Activated CD4-positive, alpha-beta T cell treated with anti-CD3 and anti-CD28 coated beads for 36 hours (primary cell): ENCODE measurements around the gene NDUFV3. TPM values are rescaled to one million over a fixed set of nuclear protein-coding genes. Genes with fewer than 3 reads are reported as not detected.
"Not testable (repeated sequence)": the region's sequence is repeated elsewhere in the genome, so short reads cannot be mapped to it uniquely, and the experiment has no call there.

ENCODE experiments used
- ATAC-seq: fragments of 200-7000 bp; cut with Tn5 transposase; one replicate; pipeline ENCODE4 v1.10.0; 2021; ENCODE audit warnings: mild to moderate bottlenecking, moderate library complexity
- CTCF ChIA-PET: fragments of 350-600 bp; sonication (Branson Sonifier 250); formaldehyde crosslinking; loops from one replicate; lab custom pipeline; 2021; ENCODE audit warnings: antibody characterized with exemption; lab: Charles Lee
- POLR2A ChIA-PET: fragments of 350-600 bp; sonication (Branson Sonifier 250); formaldehyde crosslinking; loops from one replicate; lab custom pipeline; 2021; ENCODE audit warnings: antibody characterized with exemption, inconsistent platforms; lab: Charles Lee
- DNase-seq: peaks from one replicate; pipeline ENCODE4 v3.0.0-alpha.2; 2020
- H3K27ac Mint-ChIP-seq: one replicate; pipeline ENCODE4 v1.8.0; 2021; ENCODE audit warnings: mixed read lengths
- H3K27me3 Mint-ChIP-seq: one replicate; pipeline ENCODE4 v1.8.0; 2021; ENCODE audit warnings: mixed read lengths
- H3K36me3 Mint-ChIP-seq: one replicate; pipeline ENCODE4 v1.8.0; 2021; ENCODE audit warnings: low read depth, mixed read lengths
- H3K4me1 Mint-ChIP-seq: one replicate; pipeline ENCODE4 v1.8.0; 2021; ENCODE audit warnings: mixed read lengths
- H3K4me3 Mint-ChIP-seq: one replicate; pipeline ENCODE4 v1.8.0; 2021; ENCODE audit warnings: mild to moderate bottlenecking, moderate library complexity, mixed read lengths
- H3K9me3 Mint-ChIP-seq: one replicate; pipeline ENCODE4 v1.8.0; 2021; ENCODE audit warnings: low read depth, mixed read lengths
- intact Hi-C, 2 experiments: fragments of 100-400 bp; cut with DNase I in 1 of 2; cut with micrococcal nuclease in 1 of 2; formaldehyde crosslinking; loops; one replicate each; pipeline versions ENCODE4 v1.14.2 to v1.15.1; 2022 to 2024; cut with DNase I, micrococcal nuclease
- total RNA-seq, 2 experiments: library from RNA; stranded (reverse); gene quantifications; one replicate each; pipeline ENCODE4 v1.2.3, GENCODE V29; 2021

NDUFV3 gene
- total RNA-seq, 2 experiments from 2014 or later: 24.6 to 31.8 TPM

- H3K4me3 Mint-ChIP-seq: no peak overlapping the region
- ATAC-seq: no peak
- H3K36me3 Mint-ChIP-seq: peaks cover 28% of the 10 kb centered on the region
- no peaks in the 10 kb centered on the region for H3K27me3 Mint-ChIP-seq
- H3K27ac Mint-ChIP-seq: no peak overlapping the region
- no peaks in the 10 kb centered on the region for H3K9me3 Mint-ChIP-seq
- ChIA-PET POLR2A (no interaction called here), CTCF (no interaction called here)
- no peak for DNase-seq
- no peaks in the 10 kb centered on the region for H3K4me1 Mint-ChIP-seq
- intact Hi-C loops: no loop called here
Measured at GRCh38 chr21:42906233-42906632, 13.1 kb downstream of the NDUFV3 start.

GRCh38 chr21:42908484-42908883 is 15.4 kb downstream of the NDUFV3 start:
- intact Hi-C loops, H3K4me3 Mint-ChIP-seq, H3K27ac Mint-ChIP-seq, DNase-seq, ATAC-seq, H3K27me3 Mint-ChIP-seq, H3K4me1 Mint-ChIP-seq, H3K9me3 Mint-ChIP-seq, POLR2A ChIA-PET: not testable (repeated sequence)
- peaks cover 31% of the 10 kb centered on the region for H3K36me3 Mint-ChIP-seq
- CTCF ChIA-PET: interaction anchor here (0.6 kb wide), 1 partner anchor 277 kb away, joined by 3 read pairs; no protein-coding TSS in a partner anchor

- not testable (repeated sequence) for H3K4me1 Mint-ChIP-seq, H3K27ac Mint-ChIP-seq
Measured at GRCh38 chr21:42911920-42912319, 18.8 kb downstream of the NDUFV3 start.

GRCh38 chr21:42913476-42913875 is 20.4 kb downstream of the NDUFV3 start:
- ChIA-PET POLR2A (no interaction called here), CTCF (no interaction called here)
- intact Hi-C loops: loop anchor here in 1 of 2 experiments (5.0 kb wide), 1 partner anchor 34 kb away; no protein-coding TSS in a partner anchor
- no peak overlapping the region for H3K4me3 Mint-ChIP-seq
- H3K36me3 Mint-ChIP-seq: peaks cover 16% of the 10 kb centered on the region
- no peak for DNase-seq
- H3K27ac Mint-ChIP-seq: no peak overlapping the region
- H3K27me3 Mint-ChIP-seq: no peaks in the 10 kb centered on the region
- ATAC-seq: no peak
- no peaks in the 10 kb centered on the region for H3K9me3 Mint-ChIP-seq
- no peaks in the 10 kb centered on the region for H3K4me1 Mint-ChIP-seq

More at GRCh38 chr21:42911920-42912319, 18.8 kb downstream of the NDUFV3 start:
- ATAC-seq, H3K27me3 Mint-ChIP-seq, DNase-seq, H3K4me3 Mint-ChIP-seq, CTCF ChIA-PET, POLR2A ChIA-PET, H3K9me3 Mint-ChIP-seq: not testable (repeated sequence)
- H3K36me3 Mint-ChIP-seq: peaks cover 16% of the 10 kb centered on the region
- intact Hi-C loops: loop anchor here in 1 of 2 experiments (5.0 kb wide), 1 partner anchor 35 kb away; no protein-coding TSS in a partner anchor

- Mint-ChIP-seq H3K4me1 (peaks cover 1% of the 10 kb centered on the region), H3K4me3 (no peak overlapping the region), H3K9me3 (no peaks in the 10 kb centered on the region), H3K27ac (no peak overlapping the region), H3K36me3 (no peaks in the 10 kb centered on the region), H3K27me3 (no peaks in the 10 kb centered on the region)
- intact Hi-C loops: no loop called here
- ChIA-PET CTCF (no interaction called here), POLR2A (no interaction called here)
- DNase-seq (no peak), ATAC-seq (no peak)
Measured at GRCh38 chr21:42918291-42918690, 25.2 kb downstream of the NDUFV3 start.

- Mint-ChIP-seq H3K27ac (no peak overlapping the region), H3K4me3 (no peak overlapping the region), H3K27me3 (no peaks in the 10 kb centered on the region), H3K36me3 (no peaks in the 10 kb centered on the region), H3K4me1 (peaks cover 24% of the 10 kb centered on the region), H3K9me3 (no peaks in the 10 kb centered on the region)
- DNase-seq (no peak), ATAC-seq (no peak)
- CTCF ChIA-PET: interaction anchor here (0.6 kb wide), 1 partner anchor 716 kb away, joined by 4 read pairs; no protein-coding TSS in a partner anchor
- POLR2A ChIA-PET: no interaction called here
- intact Hi-C loops: loop anchor here in 1 of 2 experiments (5.0 kb wide), 2 partner anchors 50 to 725 kb away; partner anchors contain the start of gene PKNOX1
Measured at GRCh38 chr21:42921927-42922326, 28.8 kb downstream of the NDUFV3 start.

GRCh38 chr21:42922918-42923317 is 29.8 kb downstream of the NDUFV3 start:
- CTCF ChIA-PET: interaction anchor here (0.7 kb wide), 3 partner anchors 18 to 385 kb away, joined by 3 read pairs; no protein-coding TSS in a partner anchor
- no peak overlapping the region for H3K27ac Mint-ChIP-seq

GRCh38 chr21:42923553-42924432 is 30.7 kb downstream of the NDUFV3 start:
- intact Hi-C loops: loop anchor here (1.0 to 5.0 kb wide), 5 partner anchors 30 to 724 kb away; partner anchors contain the start of genes PKNOX1 (in 2 of the 2) and NDUFV3 (in 1 of the 2)
- DNase-seq (peak; percentile 87), ATAC-seq (peak; percentile 99)
- peaks cover 24% of the 10 kb centered on the region for H3K4me1 Mint-ChIP-seq
- H3K36me3 Mint-ChIP-seq: no peaks in the 10 kb centered on the region
- POLR2A ChIA-PET: no interaction called here
- CTCF ChIA-PET: interaction anchor here (0.6 to 0.7 kb wide), 5 partner anchors 17 to 775 kb away, joined by 3 read pairs; no protein-coding TSS in a partner anchor
- H3K27me3 Mint-ChIP-seq: no peaks in the 10 kb centered on the region
- H3K4me3 Mint-ChIP-seq: peak overlapping the region; percentile 52
- no peaks in the 10 kb centered on the region for H3K9me3 Mint-ChIP-seq
- peak overlapping the region; percentile 79 for H3K27ac Mint-ChIP-seq

More at GRCh38 chr21:42922918-42923317, 29.8 kb downstream of the NDUFV3 start:
- intact Hi-C loops: loop anchor here in 1 of 2 experiments (5.0 kb wide), 2 partner anchors 49 to 724 kb away; partner anchors contain the start of gene PKNOX1
- no peaks in the 10 kb centered on the region for H3K27me3 Mint-ChIP-seq
- H3K36me3 Mint-ChIP-seq: no peaks in the 10 kb centered on the region
- H3K4me3 Mint-ChIP-seq: no peak overlapping the region
- DNase-seq (no peak), ATAC-seq (no peak)
- H3K4me1 Mint-ChIP-seq: peaks cover 24% of the 10 kb centered on the region
- POLR2A ChIA-PET: no interaction called here
- H3K9me3 Mint-ChIP-seq: no peaks in the 10 kb centered on the region

GRCh38 chr21:42924433-42924751 is 31.3 kb downstream of the NDUFV3 start:
- no peaks in the 10 kb centered on the region for H3K36me3 Mint-ChIP-seq
- peaks cover 24% of the 10 kb centered on the region for H3K4me1 Mint-ChIP-seq
- H3K27me3 Mint-ChIP-seq: no peaks in the 10 kb centered on the region
- peak overlapping the region; percentile 79 for H3K27ac Mint-ChIP-seq
- DNase-seq (no peak), ATAC-seq (peak; percentile 4)
- H3K9me3 Mint-ChIP-seq: no peaks in the 10 kb centered on the region
- peak overlapping the region; percentile 52 for H3K4me3 Mint-ChIP-seq
- POLR2A ChIA-PET: no interaction called here
- intact Hi-C loops: loop anchor here (1.0 to 5.0 kb wide), 5 partner anchors 31 to 723 kb away; partner anchors contain the start of genes PKNOX1 (in 2 of the 2) and NDUFV3 (in 1 of the 2)
- CTCF ChIA-PET: no interaction called here

- ChIA-PET POLR2A (no interaction called here), CTCF (no interaction called here)
- peak within 1 kb of the TSS; percentile 52 for H3K4me3 Mint-ChIP-seq
- intact Hi-C loops: loop anchor here in 1 of 2 experiments (2.0 kb wide), 1 partner anchor 719 kb away; no protein-coding TSS in a partner anchor
- no peaks in the 10 kb centered on the region for H3K36me3 Mint-ChIP-seq
- no peaks in the 10 kb centered on the region for H3K9me3 Mint-ChIP-seq
- peak; percentile 43 for DNase-seq
- H3K27ac Mint-ChIP-seq: peak within 1 kb of the TSS; percentile 79
- peak; percentile 21 for ATAC-seq
- no peaks in the 10 kb centered on the region for H3K27me3 Mint-ChIP-seq
- peaks cover 24% of the 10 kb centered on the region for H3K4me1 Mint-ChIP-seq
Measured at GRCh38 chr21:42925114-42925926, 32.2 kb downstream of the NDUFV3 start, which contains the start of gene ERVH48-1. ERVH48-1 (minus strand) TSS chr21:42925630; CDS start chr21:42919006, 6,624 bp downstream.
